Daoy (cell line): Measurements from ENCODE around the gene SCOC. TPM values are rescaled to one million over a fixed set of nuclear protein-coding genes. Genes with fewer than 3 reads are reported as not detected.

Source experiments
- DNase-seq: peaks from one replicate; pipeline ENCODE4 v3.0.0-alpha.2; 2015; ENCODE audit warnings: low read depth
- total RNA-seq: library from RNA; depleted of rRNA; stranded (reverse); fragments of >200 nt; shearing (Covaris generic); gene quantifications from 2 replicates; pipeline ENCODE4 v1.2.3, GENCODE V29; 2014; rRNA removed

The SCOC gene
- 46.4 and 63.7 TPM in 2 replicates for total RNA-seq

DNA sequence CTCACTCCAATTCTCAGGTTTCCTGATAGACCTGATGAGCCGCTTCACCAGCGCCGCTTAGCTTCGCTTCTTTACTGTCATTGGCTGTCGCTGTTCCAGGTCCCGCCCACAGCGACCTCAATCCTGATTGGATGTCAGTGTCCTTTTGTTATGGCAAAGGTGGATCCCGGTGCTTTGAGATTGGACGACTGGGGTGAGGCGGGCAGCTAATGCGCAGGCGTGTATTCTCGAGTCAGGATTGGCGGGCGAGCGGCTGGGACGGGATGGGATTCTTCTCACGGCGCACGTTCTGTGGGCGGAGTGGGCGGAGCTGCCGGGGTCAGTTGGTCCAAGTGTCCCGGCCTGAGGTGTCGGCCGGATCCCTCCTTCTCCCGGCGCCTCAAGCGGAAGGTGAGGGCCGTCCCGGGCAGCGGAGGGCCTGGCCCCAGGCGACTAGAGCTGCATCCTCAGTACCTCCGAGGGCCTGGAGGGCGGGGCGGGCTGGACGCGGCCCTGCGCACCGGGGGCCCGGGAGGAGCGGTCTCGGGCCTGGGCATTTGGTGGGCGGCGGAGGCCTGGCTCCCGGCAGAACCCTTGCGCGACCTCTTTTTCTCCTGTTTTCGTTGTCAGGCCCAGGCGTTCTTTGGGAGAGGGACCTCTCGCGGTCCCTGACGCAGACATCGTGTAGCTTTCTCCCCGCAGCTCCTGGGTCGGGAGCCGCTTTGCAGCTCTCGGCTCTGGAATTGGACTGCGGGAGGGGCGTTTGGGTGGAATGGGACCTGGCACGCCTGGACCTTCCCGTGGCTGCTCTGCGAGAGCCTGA, at the start of gene SCOC:
Gene SCOC, plus strand, starts transcription at position 319 of the 802 bp plus-strand sequence. CDS start 5,525 bp downstream, outside the sequence.
- peak; percentile 96 for DNase-seq

DNA sequence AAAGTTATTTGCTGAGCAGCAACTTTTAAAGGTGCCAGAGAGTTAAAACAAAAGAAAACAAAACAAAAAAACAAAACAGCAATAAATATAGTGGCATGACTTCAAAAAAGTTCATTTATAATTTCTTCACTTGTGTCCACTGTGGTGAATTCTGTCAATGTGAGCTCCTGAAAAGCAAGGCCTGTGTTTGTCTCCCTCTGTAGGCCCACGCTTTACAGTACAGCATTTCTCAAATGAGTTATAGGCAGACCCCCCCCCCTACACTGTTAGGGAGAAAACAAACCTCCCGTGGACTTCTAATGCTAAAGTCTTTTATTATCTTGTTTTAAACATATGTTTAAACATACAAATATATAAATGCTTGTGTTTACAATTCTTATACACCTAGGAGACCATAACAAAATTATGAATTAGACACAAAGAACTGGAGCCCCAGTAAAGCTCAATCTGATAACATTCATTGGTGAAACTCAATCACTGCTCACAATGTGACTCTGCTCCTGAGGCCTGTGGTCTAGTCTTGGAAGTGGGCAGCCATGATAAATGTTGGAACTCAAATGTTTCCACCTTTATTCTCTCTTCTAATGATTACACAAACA, 47.0 kb upstream of the SCOC start:
- no peak for DNase-seq

DNA sequence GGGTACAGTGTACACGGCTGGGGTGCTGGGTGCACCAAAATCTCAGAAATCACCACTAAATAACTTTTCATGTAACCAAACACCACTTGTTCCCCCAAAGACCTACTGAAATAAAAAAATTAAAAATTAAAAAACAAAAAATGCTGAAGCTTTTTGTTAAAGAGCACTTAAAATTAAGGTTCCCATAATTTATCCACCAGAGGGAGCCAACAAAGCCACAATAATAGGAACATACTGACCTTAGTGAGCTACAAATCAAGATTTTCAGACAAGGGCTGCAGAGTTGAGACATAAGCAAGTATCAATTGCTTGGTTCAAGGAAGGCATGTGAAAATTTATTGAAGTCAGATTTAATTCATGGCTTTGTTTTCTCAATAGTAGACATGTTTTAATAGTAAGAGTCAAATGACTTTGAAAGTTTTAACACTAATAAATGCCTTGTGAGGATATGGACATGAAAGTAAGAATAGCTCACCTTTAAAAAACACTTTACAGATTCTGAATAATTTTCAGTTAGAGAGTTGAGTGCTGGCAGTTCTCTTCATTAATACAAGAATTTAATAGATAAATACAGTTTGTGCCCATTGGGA, 43.0 kb upstream of the SCOC start:
- no peak for DNase-seq

DNA sequence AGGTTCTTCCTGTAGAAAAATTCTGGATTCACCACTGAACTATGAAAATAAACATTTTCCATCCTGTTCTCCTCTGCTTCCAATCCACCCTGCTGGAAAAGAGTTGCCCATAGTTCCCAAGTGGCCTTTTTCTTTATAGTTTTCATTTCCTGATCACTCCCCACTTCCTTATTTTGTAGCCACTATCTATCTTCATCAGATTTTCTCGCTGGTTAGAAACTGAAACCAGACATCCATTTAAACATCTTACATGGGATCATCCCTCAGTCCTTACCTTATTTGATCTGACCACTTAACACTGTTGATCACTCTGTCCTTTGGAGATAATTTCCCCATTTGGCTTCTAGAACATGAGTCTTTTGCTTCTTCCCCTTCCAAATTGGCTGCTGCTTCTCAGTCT, 42.2 kb upstream of the SCOC start:
- no peak for DNase-seq

DNA sequence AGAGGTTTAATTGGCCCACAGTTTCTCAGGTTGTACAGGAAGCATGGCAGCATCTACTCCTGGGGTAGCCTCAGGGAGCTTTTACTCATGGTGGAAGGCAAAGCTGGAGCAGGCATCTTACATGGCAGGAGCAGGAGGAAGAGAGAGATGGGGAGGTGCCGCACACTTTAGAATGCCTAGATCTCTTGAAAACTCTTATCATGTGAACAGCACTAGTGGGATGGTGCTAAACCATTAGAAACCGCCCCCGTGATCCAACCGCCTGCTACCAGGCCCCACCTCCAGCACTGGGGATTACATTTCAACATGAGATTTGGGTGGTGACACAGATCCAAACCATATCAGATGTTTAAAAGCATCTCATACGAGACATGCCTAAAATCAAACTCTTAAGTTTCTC, 41.6 kb upstream of the SCOC start:
- DNase-seq: no peak

DNA sequence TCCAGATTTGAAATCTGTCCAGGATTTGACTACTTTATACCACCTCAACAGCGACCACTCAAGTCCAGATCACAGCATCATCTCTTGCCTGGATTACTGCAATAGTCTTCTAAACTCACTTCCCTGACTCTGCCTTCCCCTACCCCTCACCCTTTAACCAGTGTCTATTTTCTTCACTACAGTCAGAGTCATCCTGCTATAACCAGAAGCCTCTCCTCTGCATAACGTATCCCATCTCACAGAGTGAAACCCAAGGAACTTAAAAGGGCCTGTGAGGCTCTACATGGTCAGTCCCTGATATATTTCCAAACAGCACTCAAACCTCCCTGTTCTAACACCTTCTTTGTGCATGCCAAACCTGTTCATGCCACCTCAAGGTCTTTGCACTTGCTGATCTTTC, 40.7 kb upstream of the SCOC start:
- DNase-seq: no peak

DNA sequence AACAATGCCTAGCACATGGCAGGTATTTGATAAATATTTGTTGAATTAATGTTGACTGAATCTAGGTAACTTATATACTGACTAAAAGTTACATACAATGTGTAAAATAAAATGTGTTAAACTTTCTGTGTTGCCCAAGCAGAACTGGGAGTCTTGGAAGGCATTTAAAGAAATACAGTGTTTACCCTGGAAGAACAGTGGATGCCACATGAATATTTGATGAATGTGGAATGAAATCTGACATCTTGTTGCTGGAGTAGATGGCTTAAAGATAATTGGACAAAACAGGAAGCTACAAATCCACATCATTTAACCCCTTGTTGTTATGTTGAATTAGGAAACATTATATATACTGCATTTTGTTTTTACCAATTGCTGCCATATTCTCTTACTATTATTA, 39.9 kb upstream of the SCOC start:
- DNase-seq: no peak

DNA sequence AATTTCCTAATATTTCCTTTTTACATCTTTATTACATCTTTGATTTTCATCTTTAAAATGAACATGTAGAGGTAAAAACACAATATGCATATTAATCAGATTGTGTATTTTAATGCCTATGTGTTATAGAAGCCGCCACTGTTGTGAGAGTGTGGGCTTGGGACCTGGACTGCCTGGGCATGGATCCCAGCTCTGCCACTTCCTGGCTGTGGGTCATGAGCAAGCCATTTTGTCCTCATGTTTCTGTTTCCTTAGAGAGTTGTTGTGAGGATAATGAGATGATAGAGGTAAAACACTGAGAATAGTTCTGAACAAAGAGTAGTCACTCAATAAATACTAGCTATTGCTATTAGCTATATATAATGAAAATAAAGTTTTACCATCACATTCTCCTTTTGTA, 38.4 kb upstream of the SCOC start:
- DNase-seq: peak; percentile 11

DNA sequence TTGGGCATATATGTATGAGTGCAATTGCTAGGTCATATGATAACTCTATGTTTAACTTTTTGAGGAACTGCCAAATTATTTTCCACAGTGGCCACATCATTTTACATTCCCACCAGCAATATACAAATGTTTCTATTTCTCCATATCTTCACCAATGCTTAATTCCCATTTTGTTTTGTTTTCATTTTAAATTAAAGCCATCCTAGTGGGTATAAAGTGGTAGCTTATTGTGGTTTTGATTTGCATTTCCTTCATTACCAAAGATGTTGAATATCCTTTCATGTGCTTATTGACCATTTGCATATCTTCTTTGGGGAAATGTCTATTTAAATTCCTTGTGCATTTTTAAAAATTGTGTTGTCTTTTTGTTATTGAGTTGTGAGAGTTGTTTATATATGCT, 36.7 kb upstream of the SCOC start:
- no peak for DNase-seq

DNA sequence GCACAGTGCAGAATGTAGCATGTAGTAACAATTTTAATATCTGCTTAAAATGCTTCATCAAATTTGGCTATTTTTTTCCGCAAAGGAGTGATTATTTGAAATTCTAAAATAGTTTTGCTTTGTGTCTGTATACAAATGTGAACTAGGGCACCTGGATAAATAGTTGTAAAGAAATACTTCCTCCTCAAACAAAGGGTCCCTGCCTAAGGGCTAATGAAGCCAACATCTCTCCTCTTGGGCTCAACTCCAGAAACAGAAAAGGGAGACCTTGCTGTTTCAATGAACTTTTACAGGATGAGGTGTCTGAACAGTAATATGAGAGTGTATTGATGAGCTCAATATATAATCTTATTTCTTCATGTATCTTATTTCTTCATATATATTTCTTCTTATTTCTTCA, 30.8 kb upstream of the SCOC start:
- DNase-seq: no peak

DNA sequence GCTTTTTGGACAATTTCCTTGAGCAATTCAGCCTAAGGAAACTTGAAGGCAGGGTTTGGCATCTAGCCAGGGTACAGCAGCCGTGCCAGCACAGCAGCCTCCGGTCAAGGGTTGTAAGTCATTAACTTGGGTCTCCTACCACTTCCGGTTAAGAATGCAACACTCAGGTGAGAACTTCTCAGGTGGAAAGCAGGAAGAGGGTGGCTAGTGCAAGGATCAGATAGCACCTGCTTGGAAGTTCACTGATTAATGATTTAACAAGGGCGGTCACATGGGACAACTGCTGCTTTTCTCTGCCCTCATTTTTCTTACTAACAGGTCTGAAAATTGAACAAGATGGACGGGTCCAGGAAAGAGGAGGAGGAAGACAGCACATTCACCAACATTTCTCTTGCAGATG, 30.1 kb upstream of the SCOC start:
- peak; percentile 3 for DNase-seq

DNA sequence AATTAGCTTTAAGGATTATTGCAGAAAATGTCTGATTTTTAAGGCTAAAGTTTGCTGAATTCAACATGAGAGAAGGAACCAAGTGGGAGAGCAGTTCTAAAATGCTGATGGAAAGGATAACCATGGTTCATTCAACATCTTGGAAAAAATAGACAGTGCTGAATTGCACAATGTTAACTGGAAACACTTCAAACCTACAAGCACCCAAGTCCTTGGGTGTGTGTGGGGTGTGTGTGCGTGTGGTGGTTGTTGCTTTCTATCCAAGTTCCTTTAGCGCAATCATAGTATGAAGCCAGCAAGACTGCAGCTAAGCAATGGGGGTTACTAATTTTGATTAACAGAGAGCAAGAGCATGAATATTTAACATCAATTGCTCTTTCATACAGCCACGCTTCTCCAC, 29.3 kb upstream of the SCOC start:
- DNase-seq: no peak

DNA sequence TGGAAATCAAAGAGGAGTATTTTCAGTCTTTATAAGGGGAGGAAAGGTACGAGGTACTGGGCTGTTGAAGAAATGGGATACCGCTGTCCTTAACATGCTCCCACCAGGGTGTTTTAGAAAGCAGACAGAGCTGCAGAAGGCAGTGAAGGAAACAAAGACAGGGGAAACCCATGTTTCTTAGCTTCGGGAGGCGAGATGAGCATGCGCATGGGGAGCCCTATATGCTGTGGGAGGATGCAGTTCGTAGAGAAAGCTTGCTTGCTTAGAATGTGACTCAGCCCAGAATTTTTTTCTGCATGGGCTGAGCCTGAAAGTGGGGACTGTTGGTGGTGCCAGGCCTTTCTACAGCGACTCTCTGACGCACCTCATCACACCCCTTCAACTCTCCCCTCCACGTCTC, 28.8 kb upstream of the SCOC start:
- DNase-seq: peak; percentile 2

DNA sequence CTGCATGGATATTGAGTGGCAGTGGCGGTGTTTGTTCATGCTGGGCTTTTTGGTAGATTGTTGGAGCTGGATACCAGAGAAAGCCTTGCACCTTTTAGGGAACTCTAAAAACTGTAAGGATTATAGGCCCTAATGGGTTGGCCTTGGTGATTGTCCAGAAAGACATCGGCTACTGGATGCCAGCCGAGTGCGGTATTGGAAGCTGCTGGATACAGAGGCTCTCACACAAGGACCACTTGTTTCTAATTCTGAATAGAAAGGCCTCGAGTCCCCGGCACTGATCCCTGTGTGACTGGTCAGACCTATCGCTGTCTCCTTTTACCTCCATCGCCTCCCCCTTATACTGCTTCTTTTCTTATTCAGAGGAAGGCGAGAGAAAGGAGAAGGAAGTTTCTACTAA, 27.3 kb upstream of the SCOC start:
- no peak for DNase-seq

DNA sequence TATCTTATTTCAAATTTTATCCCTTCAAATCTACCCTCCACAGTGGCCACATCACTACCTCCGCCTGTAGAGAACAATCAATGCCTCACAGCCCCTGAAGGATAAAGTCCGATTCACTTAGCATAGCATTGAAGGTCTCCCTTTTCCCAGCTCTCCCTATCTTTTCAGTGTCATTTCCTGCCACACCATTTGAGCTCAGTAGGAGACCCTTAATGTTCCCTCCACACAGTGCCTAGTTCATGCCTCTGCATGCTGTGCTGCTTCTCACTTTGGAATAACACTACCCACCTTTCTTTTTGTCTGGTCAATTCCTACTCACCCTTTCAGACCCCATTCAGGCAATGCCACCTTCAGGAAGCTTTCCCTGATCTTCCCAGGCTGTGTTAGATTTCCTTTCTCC, 23.6 kb upstream of the SCOC start:
- no peak for DNase-seq

DNA sequence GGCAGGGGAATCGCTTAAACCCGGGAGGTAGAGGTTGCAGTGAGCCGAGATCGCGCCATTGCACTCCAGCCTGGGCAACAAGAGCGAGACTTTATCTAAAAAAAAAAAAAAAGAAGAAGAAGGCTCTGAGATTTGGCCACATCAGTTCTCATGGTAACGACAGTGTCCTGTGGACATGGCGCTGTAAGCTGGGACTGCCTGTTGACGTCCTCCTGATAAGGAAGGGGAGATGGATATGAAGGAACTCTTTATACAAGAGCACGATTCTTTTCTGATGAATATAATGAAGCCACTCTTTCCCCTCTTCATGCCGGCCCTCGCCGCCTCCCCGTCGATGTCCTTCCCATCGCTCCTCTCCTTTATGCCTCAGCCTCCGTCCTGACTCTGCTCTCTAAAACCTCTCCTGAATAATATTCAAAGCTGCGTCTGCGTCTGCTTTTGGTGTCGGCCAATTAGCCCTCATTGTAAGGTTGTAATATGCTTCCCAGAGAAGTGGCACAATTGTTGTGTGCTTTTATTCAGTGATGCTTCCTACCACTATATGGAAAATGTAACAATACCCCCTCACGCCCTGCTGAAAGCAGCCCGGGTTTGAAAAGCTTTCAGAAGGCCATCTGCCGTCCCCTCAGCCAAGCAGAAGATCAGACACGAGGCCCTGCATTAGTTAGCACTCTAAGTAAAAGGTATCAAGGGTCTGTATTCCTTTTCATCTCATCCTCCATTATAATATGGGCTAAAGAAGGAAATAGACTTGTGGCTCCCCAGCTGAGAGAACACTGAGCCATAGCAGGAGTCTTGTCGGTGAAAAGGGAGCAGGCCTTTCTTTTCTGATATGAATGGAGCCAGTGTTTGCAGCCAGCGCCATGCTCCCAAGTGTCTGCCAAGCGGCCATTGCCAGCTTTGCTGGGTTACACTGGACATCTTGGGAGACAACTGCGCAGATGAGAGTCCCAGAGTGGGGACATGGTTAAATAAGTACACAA, 22.1 kb upstream of the SCOC start:
- no peak for DNase-seq

DNA sequence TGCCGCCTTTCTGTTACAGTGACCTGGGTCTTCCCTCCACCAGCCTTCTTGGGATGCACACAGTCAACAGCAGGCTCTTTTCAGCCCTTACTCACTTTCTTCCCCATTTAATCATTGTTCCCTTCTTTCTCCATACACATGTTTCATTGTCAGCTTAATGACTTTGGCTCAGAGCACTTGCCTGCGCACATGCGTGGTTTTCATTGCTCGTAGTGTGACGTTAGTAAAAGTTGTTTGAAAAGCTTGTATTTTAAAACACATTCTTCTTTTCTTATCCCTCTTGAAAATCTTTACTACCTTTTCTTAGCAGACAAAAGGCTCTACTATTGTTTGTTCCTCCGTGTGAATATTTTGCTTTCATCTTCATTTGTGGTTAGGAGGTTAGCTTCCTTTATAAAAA, 19.7 kb upstream of the SCOC start:
- DNase-seq: no peak

DNA sequence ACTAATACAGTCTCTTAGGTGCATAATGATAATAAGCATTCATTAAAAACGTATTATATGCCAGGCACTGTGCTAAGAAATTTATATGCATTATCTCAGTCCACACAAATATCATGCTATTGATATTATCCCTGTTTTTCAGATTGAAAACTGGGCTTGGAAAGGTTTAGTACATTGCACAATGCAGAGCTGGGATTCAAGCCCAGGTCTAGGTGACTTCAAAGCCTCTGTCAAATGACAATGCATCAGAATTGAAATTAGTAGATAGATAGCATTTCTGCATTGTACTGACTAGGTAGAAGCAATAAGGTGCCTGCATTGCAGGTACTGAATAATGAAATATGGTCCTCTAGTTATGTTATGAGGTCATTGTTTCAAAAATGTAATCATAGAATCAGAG, 18.2 kb upstream of the SCOC start:
- no peak for DNase-seq

DNA sequence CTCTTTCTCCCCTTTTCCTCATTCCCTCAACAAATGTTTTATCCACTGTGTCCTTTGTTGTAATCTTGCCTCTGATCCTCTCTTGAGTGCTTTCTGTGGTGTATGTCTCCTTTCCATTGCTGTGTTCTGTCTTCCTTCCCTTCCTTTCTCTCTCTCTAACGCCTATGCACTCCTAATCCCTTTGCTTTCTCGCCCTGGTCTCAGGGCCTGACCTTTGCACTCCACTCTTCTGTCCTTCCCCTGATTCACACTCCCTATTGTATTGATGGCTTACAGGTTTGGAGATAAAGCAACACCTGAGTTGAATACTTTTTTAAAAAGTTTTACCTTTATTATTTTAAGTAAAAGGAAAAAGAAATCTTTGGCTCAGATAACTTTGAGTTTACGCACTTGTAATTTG, 15.6 kb upstream of the SCOC start:
- DNase-seq: no peak

DNA sequence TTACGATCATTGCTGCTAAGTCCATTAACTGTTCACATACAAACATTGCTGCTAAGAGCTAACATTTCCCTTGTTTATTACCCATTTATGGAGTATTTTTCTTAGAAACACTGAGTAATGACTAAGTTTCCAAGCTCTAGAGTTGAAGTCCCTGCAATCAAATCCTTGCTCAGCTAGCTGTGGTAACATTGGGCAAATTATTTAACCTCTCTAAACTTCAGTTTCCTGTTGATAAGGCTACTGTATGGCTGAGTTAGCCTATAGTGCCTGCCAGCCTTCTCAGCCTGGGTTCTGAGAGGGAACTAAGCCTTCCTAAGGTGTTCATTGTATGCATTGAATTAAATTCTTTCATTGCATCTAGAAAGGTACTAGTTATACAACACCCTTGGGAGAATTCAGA, 15.2 kb upstream of the SCOC start:
- DNase-seq: no peak

DNA sequence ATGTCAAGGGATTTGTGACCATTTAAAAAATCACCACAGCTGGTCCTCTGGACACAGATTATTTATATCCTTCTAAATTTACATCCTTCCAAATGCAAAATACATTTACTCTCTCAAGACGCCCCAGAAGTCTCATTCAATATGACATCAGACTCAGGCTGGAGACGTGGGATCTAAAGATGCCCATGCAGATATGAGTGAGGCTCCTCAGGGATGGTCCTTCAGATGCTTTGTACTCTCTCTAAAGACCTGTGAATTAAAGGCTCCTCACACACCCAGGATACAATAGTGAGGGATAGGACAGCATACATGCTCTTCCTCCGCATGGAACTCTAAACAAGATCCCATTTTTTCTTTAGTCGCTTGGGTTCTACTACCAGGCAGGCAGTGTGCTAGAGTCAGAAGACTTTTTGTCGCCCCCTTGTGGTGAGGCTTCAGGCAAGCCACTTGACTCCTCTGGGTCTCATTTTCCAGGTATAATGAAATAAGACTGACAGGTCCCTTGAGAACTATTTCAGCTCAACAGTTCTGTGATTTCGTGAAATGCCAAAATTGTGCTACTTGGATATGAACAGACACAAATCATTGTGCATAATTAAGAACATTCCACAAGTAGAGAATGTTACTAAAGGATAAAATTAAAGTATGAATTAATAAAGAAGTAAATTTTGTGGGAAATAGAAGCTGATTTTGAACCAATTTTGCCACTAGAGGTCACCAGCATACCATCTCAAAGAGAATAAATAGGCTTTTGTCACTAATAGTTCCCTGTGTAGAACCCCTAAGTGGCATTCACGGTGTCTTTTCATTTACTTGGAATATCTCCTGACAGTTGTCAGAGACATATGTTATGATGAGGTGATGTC, 13.7 kb upstream of the SCOC start:
- DNase-seq: peak; percentile 66
